Measurements from ENCODE around the gene PLA2G4E. TPM values are rescaled to one million over a fixed set of nuclear protein-coding genes. Genes with fewer than 3 reads are reported as not detected.
A peak's percentile ranks its signal among the peaks of the same experiment; 100 is the strongest.

PLA2G4E gene
- total RNA-seq, 4 donors from 2014 or later = not detected

DNA sequence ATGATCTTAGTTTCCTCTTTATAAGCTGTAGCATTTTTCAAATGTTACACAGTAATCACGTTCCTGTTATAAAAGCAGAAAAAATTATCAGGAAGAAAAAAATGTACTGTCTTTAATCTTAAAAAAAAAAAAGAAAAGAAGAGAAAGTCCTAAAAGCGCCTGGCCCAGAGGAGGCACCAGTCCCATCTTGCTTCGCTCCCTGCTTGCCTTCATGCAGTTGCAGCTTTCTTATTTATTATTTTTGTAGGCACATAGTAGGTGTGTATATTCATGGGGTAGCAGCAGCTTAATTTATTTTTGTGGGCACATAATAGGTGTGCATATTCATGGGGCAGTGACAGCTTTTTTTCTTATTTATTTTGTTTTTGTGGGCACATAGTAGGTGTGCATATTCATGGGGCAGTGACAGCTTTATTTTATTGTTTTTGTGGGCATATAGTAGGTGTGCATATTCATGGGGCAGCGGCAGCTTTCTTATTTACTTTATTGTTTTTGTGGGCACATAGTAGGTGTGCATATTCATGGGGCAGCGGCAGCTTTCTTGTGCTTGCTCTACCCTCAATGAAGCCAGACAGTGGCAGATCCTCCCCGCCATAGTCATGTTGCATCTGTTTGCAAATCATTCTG, 43.0 kb downstream of the PLA2G4E start:
- 79% methylated on average over 6 of the region's 6 CpGs for WGBS
- H3K27me3 ChIP-seq = peaks cover 0 to 6% (median 0%) of the 10 kb centered on the region in 4 donors
- peaks cover 6 to 13% (median 11%) of the 10 kb centered on the region in 4 donors for H3K4me1 ChIP-seq
- no peaks in the 10 kb centered on the region for H3K36me3 ChIP-seq
- H3K4me3 ChIP-seq = no peak overlapping the region
- no peak for DNase-seq (ENCODE audit: extremely low spot score)
- H3K27ac ChIP-seq (replicated peaks in 1 of 4) = no peak overlapping the region
- intact Hi-C loops (cut with DNase I) = no loop called here
- TF ChIP-seq POLR2A (IDR thresholded peaks at IDR 0.05; ENCODE audit: low read depth) (no peak), POLR2AphosphoS5 (IDR thresholded peaks at IDR 0.05) (no peak), EP300 (IDR thresholded peaks at IDR 0.05) (no peak)
- TF ChIP-seq, protein P1, sequence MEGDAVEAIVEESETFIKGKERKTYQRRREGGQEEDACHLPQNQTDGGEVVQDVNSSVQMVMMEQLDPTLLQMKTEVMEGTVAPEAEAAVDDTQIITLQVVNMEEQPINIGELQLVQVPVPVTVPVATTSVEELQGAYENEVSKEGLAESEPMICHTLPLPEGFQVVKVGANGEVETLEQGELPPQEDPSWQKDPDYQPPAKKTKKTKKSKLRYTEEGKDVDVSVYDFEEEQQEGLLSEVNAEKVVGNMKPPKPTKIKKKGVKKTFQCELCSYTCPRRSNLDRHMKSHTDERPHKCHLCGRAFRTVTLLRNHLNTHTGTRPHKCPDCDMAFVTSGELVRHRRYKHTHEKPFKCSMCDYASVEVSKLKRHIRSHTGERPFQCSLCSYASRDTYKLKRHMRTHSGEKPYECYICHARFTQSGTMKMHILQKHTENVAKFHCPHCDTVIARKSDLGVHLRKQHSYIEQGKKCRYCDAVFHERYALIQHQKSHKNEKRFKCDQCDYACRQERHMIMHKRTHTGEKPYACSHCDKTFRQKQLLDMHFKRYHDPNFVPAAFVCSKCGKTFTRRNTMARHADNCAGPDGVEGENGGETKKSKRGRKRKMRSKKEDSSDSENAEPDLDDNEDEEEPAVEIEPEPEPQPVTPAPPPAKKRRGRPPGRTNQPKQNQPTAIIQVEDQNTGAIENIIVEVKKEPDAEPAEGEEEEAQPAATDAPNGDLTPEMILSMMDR (IDR thresholded peaks at IDR 0.05) = no peak
- no peaks in the 10 kb centered on the region for H3K9me3 ChIP-seq

DNA sequence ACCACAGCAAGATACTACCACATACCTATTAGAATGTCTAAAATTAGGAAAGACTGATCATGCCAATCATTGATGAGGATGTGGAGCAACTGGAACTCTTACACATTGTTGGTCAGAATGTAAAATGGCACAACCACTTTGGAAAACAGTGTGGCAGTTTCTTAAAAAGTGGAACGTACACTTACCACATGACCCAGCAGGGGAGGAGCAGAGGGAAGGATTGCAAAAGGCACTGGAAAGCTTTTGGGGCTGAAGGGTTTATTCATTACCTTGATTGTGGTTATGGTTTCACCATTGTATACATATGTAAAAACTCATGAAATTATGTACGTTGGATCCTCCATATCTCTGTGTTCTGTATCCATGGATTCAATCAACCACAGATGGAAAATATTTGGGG, 45.2 kb downstream of the PLA2G4E start:
- intact Hi-C loops (cut with DNase I) = no loop called here
- no peaks in the 10 kb centered on the region for H3K36me3 ChIP-seq
- WGBS = 70% methylated on average over 2 of the region's 2 CpGs
- TF ChIP-seq, protein P1 (IDR thresholded peaks at IDR 0.05) = no peak
- H3K9me3 ChIP-seq = no peaks in the 10 kb centered on the region
- peaks cover 0 to 6% (median 0%) of the 10 kb centered on the region in 4 donors for H3K27me3 ChIP-seq
- no peak overlapping the region for H3K4me3 ChIP-seq
- no peak overlapping the region for H3K27ac ChIP-seq (replicated peaks in 1 of 4)
- H3K4me1 ChIP-seq = peaks cover 13 to 20% (median 14%) of the 10 kb centered on the region in 4 donors
- no peak for DNase-seq (ENCODE audit: extremely low spot score)

DNA sequence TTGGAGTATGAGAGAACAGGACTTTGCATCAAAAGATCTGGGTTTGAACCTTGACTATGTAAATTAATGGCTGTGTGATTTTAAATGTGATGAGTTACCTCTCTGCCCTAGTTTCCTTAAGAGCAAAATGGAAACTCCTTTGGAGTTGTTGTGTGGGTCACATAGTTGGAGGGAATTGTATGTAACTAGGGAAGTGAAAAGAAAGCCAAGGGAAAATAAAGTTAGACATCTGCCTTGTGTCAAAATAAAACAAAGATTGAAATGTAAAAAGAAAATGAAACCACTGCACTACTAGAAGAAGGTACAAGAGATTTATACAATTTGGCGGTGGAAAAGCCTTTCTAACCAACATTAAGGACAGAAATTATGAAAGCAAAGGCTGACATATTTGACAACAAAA, 46.8 kb downstream of the PLA2G4E start:
- peaks cover 0 to 6% (median 0%) of the 10 kb centered on the region in 4 donors for H3K27me3 ChIP-seq
- H3K4me3 ChIP-seq = no peak overlapping the region
- intact Hi-C loops (cut with DNase I) = loop anchor here (5.0 kb wide), 1 partner anchor 47 kb away; no protein-coding TSS in a partner anchor
- no peaks in the 10 kb centered on the region for H3K9me3 ChIP-seq
- H3K27ac ChIP-seq (replicated peaks in 1 of 4) = no peak overlapping the region
- DNase-seq (ENCODE audit: extremely low spot score) = no peak
- 92% methylated on average over 1 of the region's 1 CpG for WGBS
- peaks cover 14 to 33% (median 27%) of the 10 kb centered on the region in 4 donors for H3K4me1 ChIP-seq
- TF ChIP-seq, protein P1 (IDR thresholded peaks at IDR 0.05) = no peak
- no peak for TF ChIP-seq POLR2AphosphoS5 (IDR thresholded peaks at IDR 0.05)
- no peak for TF ChIP-seq EP300 (IDR thresholded peaks at IDR 0.05)
- no peak for TF ChIP-seq POLR2A (IDR thresholded peaks at IDR 0.05; ENCODE audit: low read depth)
- no peaks in the 10 kb centered on the region for H3K36me3 ChIP-seq

DNA sequence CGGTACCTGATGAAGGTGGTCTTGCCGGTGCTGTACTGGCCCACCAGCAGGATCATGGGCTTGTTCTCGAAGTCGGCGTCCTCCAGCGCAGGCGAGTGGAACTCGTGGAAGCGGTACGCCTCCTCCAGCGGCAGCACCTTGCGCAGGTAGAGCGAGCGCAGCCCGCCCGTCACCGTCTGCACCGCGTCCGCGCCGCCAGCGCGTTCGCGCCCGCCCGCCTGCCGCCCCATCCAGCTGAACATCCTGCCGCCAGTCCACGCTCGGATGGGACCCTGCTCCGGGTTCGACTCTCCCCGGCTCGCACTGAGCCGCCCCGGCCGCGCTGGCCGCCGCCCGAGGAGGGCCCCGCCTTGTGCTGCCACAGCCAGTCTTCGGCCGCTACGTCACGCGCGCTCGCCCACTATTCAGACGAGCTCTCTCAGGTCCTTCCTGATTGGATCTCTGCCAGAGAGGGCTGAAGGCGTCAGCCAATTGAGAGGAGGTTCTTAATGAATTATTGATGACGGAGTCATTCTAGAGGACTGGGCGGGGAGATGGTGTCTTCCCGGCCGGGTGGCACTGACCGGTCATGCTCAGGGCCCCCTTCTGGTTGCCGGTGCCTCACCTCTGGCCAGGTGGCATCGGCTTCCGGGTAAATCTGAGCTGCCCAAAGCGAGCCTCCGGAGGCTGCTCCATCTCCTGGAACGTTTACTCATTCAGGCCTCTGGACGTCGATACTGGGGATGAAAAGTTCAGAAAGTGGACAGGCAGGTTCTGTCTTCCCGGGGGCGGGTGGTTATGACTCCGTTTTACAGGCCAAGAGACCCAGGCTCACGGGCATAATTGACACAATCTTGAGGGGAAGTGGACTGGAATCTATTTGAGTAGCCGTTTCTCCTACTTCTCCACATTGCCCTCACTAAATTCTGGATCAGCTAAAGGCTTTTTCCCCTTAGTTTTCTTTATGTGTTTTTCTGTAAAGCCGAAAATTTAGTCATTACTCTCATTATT, 48.3 kb downstream of the PLA2G4E start, which contains the start of gene EHD4:
TSS of gene EHD4 (minus strand) at position 305 of the 990 bp plus-strand sequence. CDS start at position 242, 63 bp downstream.
- peak; percentile 86 to 93 for TF ChIP-seq POLR2AphosphoS5 (IDR thresholded peaks at IDR 0.05)
- TF ChIP-seq EP300 (IDR thresholded peaks at IDR 0.05) = no peak
- TF ChIP-seq, protein P1 (IDR thresholded peaks at IDR 0.05) = peak in 2 of 3 experiments; percentile 23 to 34
- TF ChIP-seq POLR2A (IDR thresholded peaks at IDR 0.05; ENCODE audit: low read depth) = peak; percentile 69
- peak within 1 kb of the TSS; percentile 82 to 97 (median 88) for H3K4me3 ChIP-seq
- no peaks in the 10 kb centered on the region for H3K36me3 ChIP-seq
- DNase-seq (ENCODE audit: extremely low spot score) = peak; percentile 99
- no peaks in the 10 kb centered on the region for H3K9me3 ChIP-seq
- peak within 1 kb of the TSS; percentile 83 to 90 (median 84) for H3K27ac ChIP-seq (replicated peaks in 1 of 4)
- H3K4me1 ChIP-seq = peaks cover 29 to 48% (median 40%) of the 10 kb centered on the region in 4 donors
- H3K27me3 ChIP-seq = peaks cover 0 to 6% (median 0%) of the 10 kb centered on the region in 4 donors
- intact Hi-C loops (cut with DNase I) = loop anchor here (5.0 kb wide), 1 partner anchor 45 kb away; no protein-coding TSS in a partner anchor
- WGBS = 7% methylated on average over 23 of the region's 72 CpGs

Measured in esophagus muscularis mucosa (tissue), 4 donors.